ENCODE data around the gene STRA8.

The STRA8 gene

DNA sequence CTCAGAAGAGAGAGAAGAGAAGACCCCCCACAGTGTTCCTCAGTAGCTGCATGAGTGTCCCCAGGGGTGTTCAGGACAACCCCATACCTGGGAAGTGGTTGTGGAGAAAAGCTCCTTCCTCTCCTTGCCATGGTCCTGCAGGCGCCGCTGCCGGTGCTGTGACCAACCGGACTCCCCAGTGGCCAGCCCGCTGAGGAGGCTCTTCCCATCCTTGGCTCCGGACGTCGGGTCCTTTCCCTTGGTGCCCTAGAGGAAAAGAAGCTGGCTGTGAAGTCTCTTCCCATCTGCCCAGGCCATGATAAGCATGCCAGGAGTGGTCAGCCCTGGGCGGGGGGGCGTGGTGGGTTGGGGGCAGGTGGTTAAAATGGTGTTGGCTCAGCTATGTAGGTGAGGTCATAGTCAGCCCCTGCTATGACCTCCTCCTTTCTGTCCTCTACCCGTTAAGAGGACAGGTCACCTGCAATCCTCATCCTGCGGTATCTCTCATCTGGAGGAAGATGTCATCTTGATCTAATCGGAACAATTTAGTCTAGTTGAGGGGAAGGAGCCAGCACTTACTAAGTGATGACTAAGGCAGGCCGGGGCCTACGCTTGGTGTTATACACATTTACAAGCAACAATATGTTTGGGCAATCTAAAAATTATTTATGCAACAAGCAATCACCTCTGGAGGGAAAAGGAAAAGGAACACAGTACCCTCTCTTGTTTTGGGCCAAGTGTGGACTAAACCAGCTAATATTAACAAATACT is 35.6 kb upstream of the STRA8 start:
- H3K4me1 ChIP-seq (ENCODE audit: control insufficient read depth in 1 of 2, insufficient read depth in 1 of 2, low read depth in 1 of 2, low read length in 1 of 2), result no peaks in the 10 kb centered on the region
- H3K27me3 ChIP-seq, result no peaks in the 10 kb centered on the region
- H3K9me3 ChIP-seq, result no peaks in the 10 kb centered on the region
- H3K36me3 ChIP-seq, result peaks cover 96% of the 10 kb centered on the region
- no peak overlapping the region for H3K4me3 ChIP-seq (ENCODE audit: low read depth in 1 of 2, low read length in 1 of 2)
- TF ChIP-seq CTCF (IDR thresholded peaks at IDR 0.05), result no peak
- no peak overlapping the region for H3K27ac ChIP-seq

- no peak overlapping the region for H3K4me3 ChIP-seq (ENCODE audit: low read depth in 1 of 2, low read length in 1 of 2)
- no peaks in the 10 kb centered on the region for H3K4me1 ChIP-seq (ENCODE audit: control insufficient read depth in 1 of 2, insufficient read depth in 1 of 2, low read depth in 1 of 2, low read length in 1 of 2)
- H3K27me3 ChIP-seq, result no peaks in the 10 kb centered on the region
- H3K9me3 ChIP-seq, result no peaks in the 10 kb centered on the region
- H3K27ac ChIP-seq, result no peak overlapping the region
- peaks cover 96% of the 10 kb centered on the region for H3K36me3 ChIP-seq
- no peak for TF ChIP-seq CTCF (IDR thresholded peaks at IDR 0.05)
These were observed 34.2 kb upstream of the STRA8 start for GRCh38 chr7:135199439-135199838.

DNA sequence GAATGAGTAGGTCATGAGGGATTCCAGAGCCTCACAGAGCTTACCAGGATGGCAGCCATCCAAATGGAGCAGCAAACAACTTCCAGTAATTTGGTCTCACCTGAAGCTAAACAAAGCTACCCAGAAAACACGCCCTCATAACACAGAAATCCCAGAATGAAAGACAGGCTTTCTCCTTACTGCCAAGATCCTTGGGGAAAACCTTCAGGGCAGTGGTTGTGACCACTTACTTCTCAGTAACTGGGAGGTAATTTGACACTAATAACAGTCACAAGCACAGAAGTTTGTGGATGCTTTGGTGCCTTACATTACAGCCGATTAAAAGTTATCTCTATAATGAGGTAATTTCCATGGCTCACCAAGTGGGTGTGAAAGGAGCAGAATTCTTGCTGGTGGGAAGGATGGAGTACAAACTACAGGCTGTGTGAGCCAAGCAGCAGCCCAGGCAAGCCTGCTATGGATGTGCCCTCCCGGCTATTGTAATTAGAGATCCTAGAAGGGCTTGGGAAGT is 32.8 kb upstream of the STRA8 start:
- Histone ChIP-seq H3K27ac (no peak overlapping the region), H3K27me3 (no peaks in the 10 kb centered on the region), H3K36me3 (peaks cover 96% of the 10 kb centered on the region), H3K4me1 (ENCODE audit: control insufficient read depth in 1 of 2, insufficient read depth in 1 of 2, low read depth in 1 of 2, low read length in 1 of 2) (no peaks in the 10 kb centered on the region), H3K9me3 (no peaks in the 10 kb centered on the region), H3K4me3 (ENCODE audit: low read depth in 1 of 2, low read length in 1 of 2) (no peak overlapping the region)
- TF ChIP-seq CTCF (IDR thresholded peaks at IDR 0.05), result no peak

DNA sequence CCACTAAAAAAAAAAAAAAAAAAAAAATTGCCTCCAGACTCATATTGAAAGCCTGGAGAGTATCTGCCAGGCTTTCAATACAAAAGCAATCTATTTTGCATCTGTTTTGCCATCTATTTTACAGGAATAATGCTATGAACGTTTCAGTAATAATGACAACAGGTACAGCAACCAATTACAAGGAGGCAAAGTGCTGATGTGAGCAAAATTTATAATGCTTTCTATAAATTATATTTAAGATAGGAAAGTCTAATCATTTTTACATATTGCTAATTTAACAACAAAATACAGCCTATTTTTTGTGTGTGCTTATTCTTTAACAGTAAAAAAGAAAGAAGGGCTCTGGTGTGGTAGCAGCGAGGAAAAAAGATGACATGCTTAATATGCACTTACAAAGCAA is 32.3 kb upstream of the STRA8 start:
- Histone ChIP-seq H3K36me3 (peaks cover 93% of the 10 kb centered on the region), H3K4me3 (ENCODE audit: low read depth in 1 of 2, low read length in 1 of 2) (no peak overlapping the region), H3K27ac (no peak overlapping the region), H3K9me3 (no peaks in the 10 kb centered on the region), H3K4me1 (ENCODE audit: control insufficient read depth in 1 of 2, insufficient read depth in 1 of 2, low read depth in 1 of 2, low read length in 1 of 2) (no peaks in the 10 kb centered on the region), H3K27me3 (no peaks in the 10 kb centered on the region)
- no peak for TF ChIP-seq CTCF (IDR thresholded peaks at IDR 0.05)

DNA sequence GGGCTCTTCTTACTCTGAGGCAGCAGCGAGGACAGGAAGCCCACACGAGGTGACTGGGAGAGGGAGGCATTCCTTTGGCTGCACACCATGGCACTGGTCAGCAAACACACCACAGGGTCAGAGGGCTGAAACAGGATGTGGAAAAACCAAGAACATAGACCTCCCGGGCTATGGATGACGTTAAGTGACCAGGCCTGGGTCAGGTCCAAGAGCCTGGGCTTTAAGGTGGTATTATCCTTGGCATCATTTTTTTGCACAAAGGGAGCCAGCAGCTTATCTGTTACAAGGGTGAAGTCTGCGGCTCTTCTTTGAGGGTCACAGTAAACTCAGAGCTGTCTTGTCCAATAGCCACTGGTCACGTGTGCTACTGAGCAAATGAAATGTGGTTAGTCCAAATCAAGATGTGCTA is 29.3 kb upstream of the STRA8 start:
- H3K4me3 ChIP-seq (ENCODE audit: low read depth in 1 of 2, low read length in 1 of 2), result no peak overlapping the region
- H3K27me3 ChIP-seq, result no peaks in the 10 kb centered on the region
- no peaks in the 10 kb centered on the region for H3K9me3 ChIP-seq
- peaks cover 7 to 16% of the 10 kb centered on the region in 2 experiments for H3K4me1 ChIP-seq (ENCODE audit: control insufficient read depth in 1 of 2, insufficient read depth in 1 of 2, low read depth in 1 of 2, low read length in 1 of 2)
- no peak for TF ChIP-seq CTCF (IDR thresholded peaks at IDR 0.05)
- no peak overlapping the region for H3K27ac ChIP-seq
- H3K36me3 ChIP-seq, result peaks cover 64% of the 10 kb centered on the region
